Measurements from ENCODE around the gene COLGALT1.

The COLGALT1 gene

GRCh38 chr19:17602217-17602616 is 46.8 kb downstream of the COLGALT1 start:
- DNase-seq = no peak

- no peak for DNase-seq
Measured at GRCh38 chr19:17602872-17603510, 47.5 kb downstream of the COLGALT1 start.

- no peak for DNase-seq
Measured at GRCh38 chr19:17604372-17605025, 49.0 kb downstream of the COLGALT1 start.

- no peak for DNase-seq
Measured at GRCh38 chr19:17605117-17605516, 49.7 kb downstream of the COLGALT1 start.

- peak; percentile 59 to 87 (median 70) for DNase-seq
Measured at GRCh38 chr19:17605761-17606589, 50.5 kb downstream of the COLGALT1 start.

GRCh38 chr19:17606590-17607185 is 51.2 kb downstream of the COLGALT1 start:
- DNase-seq = no peak

GRCh38 chr19:17607936-17608335 is 52.5 kb downstream of the COLGALT1 start:
- DNase-seq = no peak

GRCh38 chr19:17610384-17610783 is 54.9 kb downstream of the COLGALT1 start:
- DNase-seq = peak in 1 of 5 experiments; percentile 27

- DNase-seq = no peak
Measured at GRCh38 chr19:17611462-17612244, 56.2 kb downstream of the COLGALT1 start.

GRCh38 chr19:17614476-17614875 is 59.0 kb downstream of the COLGALT1 start:
- no peak for DNase-seq

GRCh38 chr19:17615889-17616685 is 60.6 kb downstream of the COLGALT1 start:
- no peak for DNase-seq

- no peak for DNase-seq
Measured at GRCh38 chr19:17616686-17616960, 61.2 kb downstream of the COLGALT1 start.

- DNase-seq = peak in 1 of 5 experiments; percentile 23
Measured at GRCh38 chr19:17616961-17617806, 61.7 kb downstream of the COLGALT1 start.

GRCh38 chr19:17617807-17618192 is 62.4 kb downstream of the COLGALT1 start:
- no peak for DNase-seq

GRCh38 chr19:17618281-17618903 is 62.9 kb downstream of the COLGALT1 start:
- no peak for DNase-seq

GRCh38 chr19:17618936-17619335 is 63.5 kb downstream of the COLGALT1 start:
- no peak for DNase-seq

GRCh38 chr19:17620696-17621095 is 65.2 kb downstream of the COLGALT1 start:
- no peak for DNase-seq

GRCh38 chr19:17623224-17623935 is 67.9 kb downstream of the COLGALT1 start:
- no peak for DNase-seq

- no peak for DNase-seq
Measured at GRCh38 chr19:17624314-17624991, 69.0 kb downstream of the COLGALT1 start.
